Activated naive CD8-positive, alpha-beta T cell treated with anti-CD3 and anti-CD28 coated beads for 36 hours (primary cell): ENCODE data around the gene CENPU. TPM values are rescaled to one million over a fixed set of nuclear protein-coding genes. Genes with fewer than 3 reads are reported as not detected.
"Not testable (repeated sequence)": the region's sequence is repeated elsewhere in the genome, so short reads cannot be mapped to it uniquely, and the experiment has no call there.

Source experiments
- DNase-seq: peaks from one replicate; pipeline ENCODE4 v3.0.0; 2021
- H3K27ac Mint-ChIP-seq: one replicate; pipeline ENCODE4 v1.8.0; 2022; ENCODE audit warnings: mild to moderate bottlenecking, moderate library complexity, mixed read lengths
- H3K27me3 Mint-ChIP-seq: one replicate; pipeline ENCODE4 v1.8.0; 2022; ENCODE audit warnings: mild to moderate bottlenecking, mixed read lengths
- H3K36me3 Mint-ChIP-seq: one replicate; pipeline ENCODE4 v1.8.0; 2021; ENCODE audit warnings: mild to moderate bottlenecking, mixed read lengths
- H3K4me1 Mint-ChIP-seq: one replicate; pipeline ENCODE4 v1.8.0; 2021; ENCODE audit warnings: mixed read lengths
- H3K4me3 Mint-ChIP-seq: one replicate; pipeline ENCODE4 v1.8.0; 2022; ENCODE audit warnings: mild to moderate bottlenecking, moderate library complexity, mixed read lengths
- H3K9me3 Mint-ChIP-seq: one replicate; pipeline ENCODE4 v1.8.0; 2022; ENCODE audit warnings: mixed read lengths
- total RNA-seq, 2 experiments: library from RNA; stranded (reverse); gene quantifications; one replicate each; pipeline ENCODE4 v1.2.3, GENCODE V29; 2021

Gene CENPU
- total RNA-seq, 2 experiments from 2014 or later, result 75.0 to 77.9 TPM

DNA sequence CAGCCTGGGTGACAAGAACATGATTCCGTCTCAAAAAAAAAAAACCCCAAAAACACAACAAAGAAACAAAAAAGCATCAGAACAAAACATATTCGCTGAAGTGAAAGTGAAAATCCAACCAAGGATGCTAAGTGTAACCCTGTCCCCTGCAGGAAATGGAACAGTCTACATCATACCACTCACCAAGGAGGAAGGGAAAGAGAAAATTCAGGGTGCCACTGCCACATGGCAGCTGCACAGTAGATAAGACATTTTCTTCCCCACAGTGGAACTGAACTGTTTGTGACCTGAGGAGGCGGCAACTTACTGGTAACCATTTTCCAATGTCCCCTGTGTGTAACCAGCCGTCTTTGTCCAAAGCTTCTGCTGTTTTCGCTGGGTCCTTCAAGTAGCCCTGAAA lies 28.2 kb upstream of the CENPU start:
- H3K4me3 Mint-ChIP-seq, result peak overlapping the region; percentile 37
- H3K27me3 Mint-ChIP-seq, result no peaks in the 10 kb centered on the region
- peaks cover 2% of the 10 kb centered on the region for H3K9me3 Mint-ChIP-seq
- H3K27ac Mint-ChIP-seq, result peak overlapping the region; percentile 87
- DNase-seq, result peak; percentile 30
- H3K4me1 Mint-ChIP-seq, result peaks cover 13% of the 10 kb centered on the region
- H3K36me3 Mint-ChIP-seq, result peaks cover 43% of the 10 kb centered on the region

DNA sequence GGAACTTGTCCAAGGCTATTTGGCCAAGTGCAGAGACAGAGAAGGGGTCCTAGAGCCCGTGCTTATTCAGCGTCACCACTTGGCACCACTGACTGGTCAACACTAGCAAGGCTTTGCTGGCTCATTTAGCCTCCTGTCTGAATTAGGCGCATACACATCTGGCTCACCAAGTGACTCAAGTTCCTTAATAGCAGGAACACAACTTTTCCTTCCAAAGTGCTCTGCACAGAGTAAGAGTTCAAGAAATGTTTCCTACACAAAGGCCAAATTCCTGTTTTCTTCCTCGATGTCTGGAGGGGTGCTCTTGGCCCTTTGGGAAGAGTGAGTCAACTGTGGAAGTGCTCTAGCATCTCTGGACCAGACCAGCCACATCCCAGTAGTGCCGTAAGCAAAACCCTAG lies 26.8 kb upstream of the CENPU start:
- Mint-ChIP-seq H3K4me1 (peaks cover 13% of the 10 kb centered on the region), H3K27me3 (no peaks in the 10 kb centered on the region), H3K36me3 (peaks cover 36% of the 10 kb centered on the region), H3K4me3 (no peak overlapping the region), H3K9me3 (peaks cover 2% of the 10 kb centered on the region), H3K27ac (no peak overlapping the region)
- no peak for DNase-seq

DNA sequence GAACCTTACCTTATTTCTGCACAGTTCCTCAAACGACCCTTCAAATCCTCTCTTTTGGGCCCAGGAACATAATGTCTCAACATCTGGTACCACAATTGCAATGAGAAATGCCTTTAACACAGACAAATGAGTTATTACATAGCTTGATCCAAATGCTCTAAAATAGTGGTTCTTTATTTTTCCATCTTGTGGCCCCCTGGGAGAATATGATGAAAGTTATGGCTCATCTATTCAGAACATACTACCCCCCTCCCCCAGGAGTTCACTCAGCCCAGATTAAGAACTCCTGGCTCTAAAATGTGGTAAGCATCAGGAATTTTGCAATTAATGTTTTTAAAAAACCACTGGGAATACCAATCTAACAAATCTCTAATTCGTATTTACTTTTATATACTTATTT lies 23.9 kb upstream of the CENPU start:
- no peak overlapping the region for H3K27ac Mint-ChIP-seq
- peaks cover 12% of the 10 kb centered on the region for H3K4me1 Mint-ChIP-seq
- no peak for DNase-seq
- peaks cover 31% of the 10 kb centered on the region for H3K36me3 Mint-ChIP-seq
- H3K9me3 Mint-ChIP-seq, result peaks cover 2% of the 10 kb centered on the region
- no peak overlapping the region for H3K4me3 Mint-ChIP-seq
- H3K27me3 Mint-ChIP-seq, result no peaks in the 10 kb centered on the region

DNA sequence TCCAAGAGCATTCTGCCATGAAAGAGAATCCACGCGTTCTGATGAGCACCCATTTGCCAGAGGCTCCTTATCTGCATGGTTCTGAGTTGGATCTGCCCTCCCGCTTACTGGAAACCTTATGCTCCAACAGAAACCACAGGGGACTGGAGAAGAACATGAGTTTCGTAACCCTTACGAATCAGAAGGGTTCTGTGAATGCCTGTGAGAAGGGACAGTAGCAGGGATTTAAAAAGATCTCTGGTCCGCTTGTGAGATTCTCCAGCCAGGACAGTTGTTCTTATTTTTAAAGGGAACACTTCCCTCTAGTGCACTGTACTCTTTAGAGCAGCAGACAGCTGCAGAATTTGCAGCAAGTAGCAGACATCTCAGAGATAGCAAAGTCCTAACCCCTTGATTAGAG lies 22.5 kb upstream of the CENPU start:
- Mint-ChIP-seq H3K36me3 (peaks cover 24% of the 10 kb centered on the region), H3K27me3 (no peaks in the 10 kb centered on the region)

DNA sequence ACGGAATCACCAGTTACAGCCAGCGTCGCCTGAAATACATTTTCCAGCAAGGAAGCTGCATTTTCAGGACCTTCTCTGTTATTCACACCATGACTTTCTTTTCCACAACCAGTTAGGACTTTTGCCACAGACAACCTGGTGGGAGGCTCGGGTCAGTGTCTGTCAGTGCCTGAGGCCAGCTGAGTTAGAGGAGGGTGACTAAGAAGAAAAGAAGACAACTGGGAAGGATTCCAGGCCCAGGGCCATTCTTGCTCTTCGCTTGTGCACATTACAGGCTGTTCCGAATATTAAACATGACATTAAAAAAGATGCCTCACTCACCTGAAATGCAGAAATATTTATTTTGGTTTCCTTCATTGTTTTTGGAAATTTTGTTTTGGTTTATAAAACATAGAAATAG lies 21.4 kb upstream of the CENPU start:
- no peak overlapping the region for H3K4me3 Mint-ChIP-seq
- DNase-seq, result no peak
- H3K27me3 Mint-ChIP-seq, result peaks cover 1% of the 10 kb centered on the region
- H3K4me1 Mint-ChIP-seq, result no peaks in the 10 kb centered on the region
- no peak overlapping the region for H3K27ac Mint-ChIP-seq
- H3K36me3 Mint-ChIP-seq, result peaks cover 17% of the 10 kb centered on the region
- peaks cover 2% of the 10 kb centered on the region for H3K9me3 Mint-ChIP-seq

More for the DNA sequence above, 22.5 kb upstream of the CENPU start:
- peaks cover under 1% of the 10 kb centered on the region for H3K4me1 Mint-ChIP-seq
- H3K9me3 Mint-ChIP-seq, result peaks cover 2% of the 10 kb centered on the region
- no peak for DNase-seq
- no peak overlapping the region for H3K4me3 Mint-ChIP-seq
- H3K27ac Mint-ChIP-seq, result no peak overlapping the region

DNA sequence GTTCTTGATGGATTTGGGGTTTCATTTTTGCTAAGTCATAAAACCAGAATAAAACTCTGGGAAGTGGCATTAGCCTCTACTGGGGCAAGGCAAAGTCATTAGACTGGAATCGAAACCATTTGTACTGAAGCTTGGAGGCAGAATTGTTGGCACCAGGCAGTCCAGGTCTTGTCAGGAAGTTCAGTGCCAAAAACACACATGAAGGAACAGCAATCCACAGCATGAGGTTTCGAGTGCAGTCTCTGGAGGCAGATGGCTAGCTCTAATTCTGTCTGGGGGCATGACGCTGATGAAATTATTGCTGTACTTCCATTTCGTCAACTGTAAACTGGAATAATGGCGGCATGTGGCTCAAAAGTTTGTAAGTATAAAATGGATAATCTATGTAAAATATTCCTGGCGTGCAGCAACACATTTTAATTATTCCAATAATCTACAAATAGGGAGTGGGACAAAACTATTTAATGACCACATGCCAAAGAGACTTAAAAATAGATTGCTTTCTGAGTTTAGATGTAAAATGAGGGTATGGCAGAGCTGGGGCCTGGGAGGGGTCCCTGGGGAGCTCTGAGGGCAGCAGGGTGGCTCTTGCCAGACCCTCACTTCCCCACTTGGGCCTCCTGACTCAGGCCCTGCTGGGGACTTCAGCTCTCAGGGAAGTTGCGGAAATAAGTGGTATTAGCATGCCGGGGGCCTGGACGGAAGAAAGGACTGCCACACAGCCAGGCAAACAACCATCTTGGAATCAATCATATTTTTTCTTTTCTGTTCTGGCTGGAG lies 18.8 kb upstream of the CENPU start:
- peaks cover 2% of the 10 kb centered on the region for H3K36me3 Mint-ChIP-seq
- DNase-seq, result no peak
- H3K4me1 Mint-ChIP-seq, result no peaks in the 10 kb centered on the region
- peaks cover 4% of the 10 kb centered on the region for H3K27me3 Mint-ChIP-seq
- H3K27ac Mint-ChIP-seq, result no peak overlapping the region
- no peaks in the 10 kb centered on the region for H3K9me3 Mint-ChIP-seq
- H3K4me3 Mint-ChIP-seq, result no peak overlapping the region

DNA sequence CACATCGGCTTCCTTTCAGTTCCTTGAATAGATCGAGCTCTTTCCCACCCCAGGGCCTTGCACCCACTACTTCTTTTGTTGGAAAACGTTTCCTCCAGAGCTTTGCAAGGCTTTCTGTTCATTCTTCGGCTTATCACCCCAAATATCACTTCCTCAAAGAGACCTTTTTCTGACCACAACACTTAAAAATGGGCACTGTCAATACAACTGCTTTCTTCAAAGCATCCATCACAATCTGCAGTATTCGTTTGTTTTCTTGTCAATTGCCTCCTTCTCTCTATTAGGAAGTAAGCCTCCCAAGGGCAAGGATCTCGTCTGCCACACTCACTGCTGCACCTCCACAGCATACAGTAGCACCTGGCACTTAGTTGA lies 17.7 kb upstream of the CENPU start:
- no peak for DNase-seq
- peaks cover 2% of the 10 kb centered on the region for H3K36me3 Mint-ChIP-seq
- no peak overlapping the region for H3K27ac Mint-ChIP-seq
- peaks cover 4% of the 10 kb centered on the region for H3K27me3 Mint-ChIP-seq
- no peaks in the 10 kb centered on the region for H3K9me3 Mint-ChIP-seq
- peaks cover 7% of the 10 kb centered on the region for H3K4me1 Mint-ChIP-seq
- no peak overlapping the region for H3K4me3 Mint-ChIP-seq

DNA sequence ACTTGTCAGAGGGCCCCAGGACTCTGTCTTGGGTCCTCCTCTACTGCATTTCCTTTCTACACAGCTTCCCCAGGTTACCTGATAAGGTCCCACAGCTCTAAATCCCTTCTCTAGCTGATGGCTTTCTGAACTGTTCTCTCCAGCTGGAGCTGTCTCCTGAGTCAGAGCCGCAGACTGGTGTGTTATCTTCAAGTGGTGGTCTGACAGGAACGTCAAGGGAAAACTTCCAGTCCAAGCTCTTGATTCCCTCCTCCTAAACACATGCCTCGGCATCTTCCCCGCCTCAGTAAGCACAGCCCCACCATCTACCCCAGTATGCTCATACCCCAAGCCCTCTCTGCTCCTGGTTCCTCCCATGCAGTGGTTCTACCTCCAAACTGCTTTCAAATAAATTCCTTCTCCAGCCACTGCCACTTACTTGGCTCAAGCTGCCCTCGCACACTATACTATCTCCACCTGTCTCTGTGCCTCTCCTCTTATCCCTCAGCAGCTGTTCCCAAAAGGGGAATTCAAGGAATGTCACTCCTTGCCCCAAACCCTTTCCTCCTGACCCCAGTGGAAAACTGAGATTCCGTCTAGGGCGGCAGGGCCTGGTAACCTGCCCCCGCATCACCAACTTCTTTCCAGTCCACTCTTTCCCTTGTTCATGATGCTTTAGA lies 17.2 kb upstream of the CENPU start:
- no peak for DNase-seq
- Mint-ChIP-seq H3K4me1 (peaks cover 12% of the 10 kb centered on the region), H3K36me3 (peaks cover 2% of the 10 kb centered on the region), H3K9me3 (no peaks in the 10 kb centered on the region), H3K27me3 (peaks cover 4% of the 10 kb centered on the region), H3K27ac (no peak overlapping the region), H3K4me3 (no peak overlapping the region)

DNA sequence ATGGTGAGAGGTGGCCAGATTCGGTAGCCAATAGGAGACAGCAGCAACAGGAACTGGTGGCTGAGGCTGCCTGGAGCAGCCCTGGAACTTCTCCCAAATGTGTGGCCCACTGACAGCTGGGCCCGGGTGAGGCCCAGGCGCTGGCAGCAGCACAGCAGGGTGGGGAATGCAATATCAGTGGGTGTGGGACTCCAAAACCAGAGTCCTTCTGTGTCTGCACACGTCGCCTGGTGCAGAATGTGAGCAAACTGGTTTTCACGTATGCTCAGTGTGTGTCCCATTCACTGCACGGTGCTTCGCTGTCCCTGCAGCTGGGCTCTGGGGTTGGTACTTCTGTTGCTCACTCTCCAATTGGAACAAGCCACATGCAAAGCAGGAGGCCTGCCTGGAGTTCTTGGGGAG lies 14.4 kb upstream of the CENPU start:
- Mint-ChIP-seq H3K27ac (no peak overlapping the region), H3K4me1 (peaks cover 16% of the 10 kb centered on the region), H3K4me3 (no peak overlapping the region), H3K36me3 (no peaks in the 10 kb centered on the region), H3K27me3 (peaks cover 4% of the 10 kb centered on the region), H3K9me3 (no peaks in the 10 kb centered on the region)
- no peak for DNase-seq

DNA sequence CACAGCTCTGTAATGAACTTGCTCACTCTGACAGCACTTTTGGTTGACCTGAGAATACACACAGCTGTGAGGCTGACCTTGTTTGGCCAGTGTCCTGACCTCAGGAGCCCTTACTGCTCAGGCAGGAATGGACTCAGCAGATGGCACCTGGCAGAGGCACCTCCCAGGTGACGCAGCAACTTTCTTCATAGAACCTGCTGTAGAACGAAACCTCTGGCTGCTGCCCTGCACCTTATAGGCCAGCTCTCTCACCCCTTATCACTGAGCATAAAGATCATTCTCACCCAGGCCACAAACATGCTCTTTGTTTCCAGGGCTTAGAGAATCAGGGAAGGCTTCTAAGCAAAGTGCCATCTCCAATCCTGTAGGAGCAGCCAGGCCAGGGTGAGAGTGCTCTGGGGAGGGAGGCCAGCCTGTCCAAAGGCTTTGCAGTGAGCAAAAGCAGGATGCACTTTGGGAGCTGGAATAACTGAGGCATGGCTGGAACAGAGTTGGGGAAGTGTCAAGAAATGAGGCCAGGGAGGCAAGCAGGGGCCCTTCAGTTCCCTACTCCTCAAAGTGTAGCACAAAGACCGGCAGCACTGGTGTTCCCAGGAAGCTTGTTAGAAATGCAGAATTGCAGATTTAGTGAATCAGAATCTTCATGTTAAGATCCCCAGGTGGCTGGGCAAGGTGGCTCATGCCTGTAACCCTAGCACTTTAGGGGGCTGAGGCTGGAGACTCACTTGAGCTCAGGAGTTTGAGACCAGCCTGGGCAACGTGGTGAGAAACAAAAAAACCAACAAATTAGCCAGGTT lies 13.3 kb upstream of the CENPU start:
- Mint-ChIP-seq H3K4me1 (peaks cover 16% of the 10 kb centered on the region), H3K27ac (no peak overlapping the region), H3K27me3 (peaks cover 4% of the 10 kb centered on the region), H3K4me3 (no peak overlapping the region), H3K9me3 (no peaks in the 10 kb centered on the region), H3K36me3 (no peaks in the 10 kb centered on the region)
- no peak for DNase-seq

DNA sequence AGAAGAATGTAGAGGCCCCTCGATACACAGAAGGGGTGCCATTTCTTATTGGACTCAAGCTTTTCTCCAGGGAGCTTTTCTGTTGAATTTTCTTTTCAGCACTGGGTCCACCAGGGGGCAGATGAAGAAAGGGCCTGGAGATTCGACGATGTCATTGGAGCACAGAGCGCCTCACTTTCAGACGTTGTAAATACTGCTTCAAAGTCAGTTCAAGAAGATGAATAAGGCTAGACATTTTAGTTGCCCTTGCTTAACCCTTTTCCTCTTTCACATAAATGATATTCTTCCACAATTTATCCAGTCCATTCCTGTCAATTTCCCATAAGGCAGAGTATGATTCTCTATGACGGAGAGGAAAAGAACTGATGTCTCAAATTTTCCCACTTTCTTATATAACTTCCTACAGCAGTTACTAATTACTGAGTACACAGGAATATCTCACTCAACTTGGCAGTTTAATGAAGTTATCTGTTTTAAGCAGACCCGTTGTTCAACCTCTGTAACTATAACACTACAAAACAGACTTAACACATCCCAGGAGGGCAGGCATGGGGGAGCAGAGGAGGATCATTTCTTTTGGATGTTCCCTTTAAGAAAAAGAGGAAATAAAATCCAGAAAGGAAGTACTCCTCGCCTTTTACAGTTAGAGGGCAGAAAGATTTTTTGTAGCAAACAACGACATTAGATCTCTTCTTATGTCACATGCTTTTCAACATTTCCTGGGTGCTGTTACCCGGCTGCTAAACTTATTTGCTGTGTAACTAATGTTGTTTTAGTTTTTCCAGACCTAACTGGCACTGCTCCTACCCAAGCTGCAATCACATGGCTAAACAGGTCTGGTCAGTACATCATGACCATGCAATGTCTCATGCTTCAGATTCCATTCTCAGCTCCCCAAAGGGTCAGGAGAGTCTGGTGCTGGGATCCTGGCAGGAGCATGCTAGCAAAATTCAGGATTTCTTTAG lies 12.2 kb upstream of the CENPU start:
- Mint-ChIP-seq H3K4me1 (peaks cover 16% of the 10 kb centered on the region), H3K36me3 (no peaks in the 10 kb centered on the region), H3K27me3 (peaks cover 4% of the 10 kb centered on the region), H3K9me3 (no peaks in the 10 kb centered on the region), H3K27ac (no peak overlapping the region), H3K4me3 (no peak overlapping the region)
- DNase-seq, result peak; percentile 67

DNA sequence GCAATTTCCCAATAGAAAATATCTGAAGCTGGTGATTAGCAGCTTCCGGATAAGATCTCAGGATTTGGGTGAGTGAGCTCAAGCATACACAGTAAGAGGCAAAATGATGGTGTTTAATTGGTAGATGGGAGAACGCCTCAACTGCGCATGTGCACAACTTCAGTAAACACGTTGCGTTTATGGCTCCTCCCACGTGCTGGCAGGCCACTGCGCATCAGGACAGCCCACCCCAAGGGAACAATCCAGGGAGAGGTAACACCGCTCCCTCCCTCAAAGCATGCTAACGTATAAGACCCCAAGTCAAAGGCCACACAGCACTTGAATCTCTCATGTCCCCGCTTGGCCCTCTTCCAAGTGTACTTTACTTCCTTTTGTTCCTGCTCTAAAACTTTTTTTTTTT lies 10.3 kb upstream of the CENPU start:
- no peak for DNase-seq
- Mint-ChIP-seq H3K4me1 (peaks cover 23% of the 10 kb centered on the region), H3K27ac (no peak overlapping the region), H3K27me3 (no peaks in the 10 kb centered on the region), H3K36me3 (no peaks in the 10 kb centered on the region), H3K4me3 (no peak overlapping the region), H3K9me3 (peaks cover 1% of the 10 kb centered on the region)

DNA sequence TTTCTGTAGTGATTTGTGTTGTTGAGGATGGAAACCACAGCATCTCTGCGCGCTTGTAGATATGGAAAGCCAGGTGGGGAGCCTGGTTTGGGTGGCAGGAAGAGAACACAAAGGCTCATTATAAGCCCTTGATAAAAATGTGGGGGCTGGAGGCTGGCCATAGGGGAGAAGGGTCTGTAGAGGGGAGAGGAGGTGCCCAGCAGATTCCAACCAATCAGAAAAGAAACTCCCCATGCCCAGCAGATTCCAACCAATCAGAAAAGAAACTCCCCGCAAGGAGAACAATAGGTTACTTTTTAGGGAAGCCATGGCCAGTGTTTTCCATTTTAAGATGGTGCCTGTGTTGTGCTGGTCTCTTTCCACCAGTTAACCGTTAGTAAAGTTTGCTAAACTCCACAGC lies 9.8 kb upstream of the CENPU start:
- no peak overlapping the region for H3K4me3 Mint-ChIP-seq
- no peak for DNase-seq

DNA sequence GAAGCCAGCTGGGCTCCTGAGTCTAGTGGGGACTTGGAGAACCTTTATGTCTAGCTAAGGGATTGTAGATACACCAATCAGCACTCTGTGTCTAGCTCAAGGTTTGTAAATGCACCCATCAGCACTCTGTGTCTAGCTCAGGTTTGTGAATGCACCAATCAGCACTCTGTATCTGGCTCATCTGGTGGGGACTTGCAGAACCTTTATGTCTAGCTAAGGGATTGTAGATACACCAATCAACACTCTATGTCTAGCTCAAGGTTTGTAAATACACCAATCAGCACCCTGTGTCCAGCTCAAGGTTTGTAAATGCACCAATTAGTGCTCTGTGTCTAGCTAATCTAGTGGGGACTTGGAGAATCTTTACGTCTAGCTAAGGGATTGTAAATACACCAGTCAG lies 7.8 kb upstream of the CENPU start:
- H3K27ac Mint-ChIP-seq, H3K9me3 Mint-ChIP-seq, H3K27me3 Mint-ChIP-seq, DNase-seq, H3K36me3 Mint-ChIP-seq, H3K4me3 Mint-ChIP-seq: not testable (repeated sequence)
- peaks cover 21% of the 10 kb centered on the region for H3K4me1 Mint-ChIP-seq

More for the DNA sequence above, 9.8 kb upstream of the CENPU start:
- Mint-ChIP-seq H3K4me1 (peaks cover 27% of the 10 kb centered on the region), H3K36me3 (no peaks in the 10 kb centered on the region), H3K9me3 (peaks cover 1% of the 10 kb centered on the region), H3K27ac (no peak overlapping the region), H3K27me3 (no peaks in the 10 kb centered on the region)
